ENCODE results near the gene MYLK4.

MYLK4 gene

DNA sequence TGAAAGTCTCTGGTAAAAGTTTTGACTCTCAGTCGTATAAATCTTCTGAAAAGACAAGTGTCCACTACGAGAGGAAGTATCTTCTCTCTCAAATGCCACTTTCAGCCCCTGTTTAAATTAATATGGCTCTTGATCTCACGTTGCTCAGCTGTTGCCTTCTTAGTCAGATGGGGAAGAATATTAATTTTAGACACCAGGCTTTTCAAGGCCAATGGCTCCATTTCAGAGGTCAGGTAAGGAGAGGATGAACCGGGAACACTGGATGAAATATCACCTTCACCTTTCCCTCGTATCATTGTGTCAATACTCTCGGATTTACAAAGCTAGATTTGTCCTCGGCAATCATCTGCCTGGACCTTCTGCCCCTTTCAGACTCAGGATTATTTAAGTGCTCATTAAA, at the start of gene MYLK4:
TSS of gene MYLK4 (minus strand) at position 91 of the 400 bp plus-strand sequence. CDS start 1,628 bp downstream, outside the sequence.
- DNase-seq: no peak

GRCh38 chr6:2799936-2800527, 49.3 kb upstream of the MYLK4 start:
- DNase-seq: peak; percentile 27

- DNase-seq: no peak
Observed at GRCh38 chr6:2798586-2799134, 47.9 kb upstream of the MYLK4 start.

DNA sequence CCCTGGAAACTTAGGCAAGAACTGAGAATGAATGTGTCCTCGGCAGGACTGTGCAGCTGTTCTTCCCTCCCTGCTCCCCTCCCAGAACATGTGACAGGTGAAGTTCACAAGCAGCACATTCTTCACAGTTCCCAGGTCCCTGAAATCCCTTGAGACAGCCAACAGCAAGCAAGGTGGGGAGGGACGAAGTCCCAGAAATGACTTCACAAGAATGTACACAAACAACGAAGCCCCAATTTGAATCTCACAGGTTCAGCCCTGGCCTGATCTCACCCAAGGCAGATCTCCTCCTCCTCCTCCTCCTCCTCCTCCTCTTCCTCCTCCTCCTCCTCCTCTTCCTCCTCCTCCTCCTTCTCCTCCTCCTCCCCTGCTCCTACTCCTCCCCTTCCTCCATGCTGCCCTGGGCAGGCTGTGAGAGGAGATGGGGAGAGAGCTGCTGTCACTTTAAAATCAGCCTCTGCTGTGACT, 46.9 kb upstream of the MYLK4 start:
- no peak for DNase-seq

DNA sequence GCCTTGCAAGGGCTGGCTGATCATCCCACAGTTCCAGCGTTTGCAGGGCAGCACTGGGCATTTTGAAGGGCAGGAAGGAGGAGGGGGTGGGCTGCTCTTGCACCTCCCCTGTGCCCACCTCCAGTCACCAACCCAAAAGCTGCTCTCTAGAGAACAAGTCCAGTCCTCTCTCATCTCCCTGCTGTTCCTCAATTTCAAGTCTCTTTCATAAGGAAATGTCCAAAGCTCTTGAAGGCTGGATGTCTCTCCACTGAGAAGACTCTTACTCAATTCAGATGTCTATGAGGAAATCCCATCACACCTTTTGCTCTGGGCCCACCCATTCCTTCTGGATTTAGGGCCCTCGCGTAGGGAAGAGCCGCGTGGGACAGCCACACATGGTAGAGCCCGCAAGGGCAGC, 46.1 kb upstream of the MYLK4 start:
- no peak for DNase-seq

DNA sequence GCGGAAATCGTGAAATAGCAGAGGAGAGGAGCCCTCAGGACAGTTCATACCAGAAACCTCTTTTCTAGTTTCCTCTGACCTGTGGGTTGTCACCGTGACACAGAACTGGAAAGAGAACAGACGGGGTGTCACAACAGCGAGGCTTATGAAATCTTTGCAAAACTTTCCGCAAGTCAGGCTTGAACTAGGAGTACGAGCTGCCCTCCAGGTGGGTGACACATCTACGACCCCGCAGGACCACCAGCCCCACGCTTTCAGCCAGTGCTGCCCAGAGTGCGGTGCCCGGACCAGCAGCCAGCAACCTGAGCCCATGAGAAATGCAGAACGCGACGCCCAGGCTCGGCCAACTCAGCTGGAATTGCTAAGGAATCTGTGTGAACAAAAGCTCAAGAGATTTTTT, 45.2 kb upstream of the MYLK4 start:
- DNase-seq: no peak

- DNase-seq: no peak
Observed at GRCh38 chr6:2795162-2795561, 44.4 kb upstream of the MYLK4 start.

- DNase-seq: no peak
Observed at GRCh38 chr6:2794171-2794730, 43.5 kb upstream of the MYLK4 start.

- peak; percentile 51 for DNase-seq
Observed at GRCh38 chr6:2793534-2794151, 42.9 kb upstream of the MYLK4 start.

GRCh38 chr6:2792330-2793110, 41.8 kb upstream of the MYLK4 start:
- no peak for DNase-seq

GRCh38 chr6:2791450-2791974, 40.8 kb upstream of the MYLK4 start:
- no peak for DNase-seq

DNA sequence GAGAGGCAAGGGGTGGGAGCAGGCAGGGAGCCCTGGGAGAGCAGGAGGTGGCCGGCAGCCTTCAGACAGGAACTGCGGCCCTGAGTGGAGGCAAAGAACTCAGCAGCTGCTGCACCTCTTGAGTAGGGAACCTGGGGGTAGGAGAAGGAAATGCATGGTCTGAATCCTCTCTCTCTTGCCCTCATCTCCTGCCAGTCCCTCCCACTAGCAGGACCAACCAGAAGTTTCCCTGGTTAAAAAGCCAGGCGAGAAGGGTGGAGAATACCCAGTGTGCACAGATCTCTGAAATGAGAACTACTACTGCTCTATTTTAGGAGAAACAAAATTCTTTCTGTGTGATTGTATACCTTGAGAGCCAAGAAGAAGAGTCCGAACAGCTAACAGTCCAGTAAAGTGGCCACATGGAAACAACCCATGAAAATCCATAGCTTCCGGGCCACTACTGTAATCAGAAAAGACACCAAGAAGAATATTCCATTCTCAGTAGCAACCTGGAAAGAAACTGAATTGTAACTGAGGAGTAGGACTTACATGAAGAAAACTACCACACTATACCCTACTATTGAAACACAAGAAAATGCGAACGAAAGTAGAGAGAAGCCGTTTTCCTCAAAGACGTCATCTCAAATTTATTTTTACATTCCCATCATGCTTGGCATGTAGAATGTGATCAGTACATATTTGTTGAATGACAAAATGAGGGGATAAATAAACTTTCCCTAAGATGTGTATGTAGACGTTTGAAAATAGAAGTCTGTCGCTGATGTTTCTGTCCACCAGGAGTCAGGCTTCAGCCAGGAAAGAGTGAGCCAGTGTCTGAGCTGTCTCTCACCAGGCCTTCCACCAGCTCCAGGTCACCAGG, 40.1 kb upstream of the MYLK4 start:
- DNase-seq: peak; percentile 47

DNA sequence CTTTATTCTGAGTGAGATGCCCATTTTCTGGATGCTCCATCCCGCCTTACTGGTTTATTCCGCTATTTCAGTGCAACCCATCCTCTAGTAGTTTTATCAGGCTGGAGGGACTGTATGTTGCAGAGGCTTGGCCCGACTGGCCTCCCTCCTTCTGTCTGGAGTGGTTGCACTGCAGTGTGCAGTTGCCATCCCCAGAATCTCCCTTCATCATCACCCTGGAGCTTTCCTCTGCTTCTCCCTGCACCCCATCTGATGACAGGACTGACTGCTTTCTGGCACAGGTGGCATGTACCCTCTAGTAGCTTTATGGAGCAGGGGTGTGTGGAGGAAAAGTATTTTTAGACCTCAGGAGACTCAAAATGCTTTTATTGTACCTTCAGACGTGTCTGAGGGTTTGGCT, 35.5 kb upstream of the MYLK4 start:
- DNase-seq: no peak

GRCh38 chr6:2784930-2785329, 34.2 kb upstream of the MYLK4 start:
- no peak for DNase-seq

DNA sequence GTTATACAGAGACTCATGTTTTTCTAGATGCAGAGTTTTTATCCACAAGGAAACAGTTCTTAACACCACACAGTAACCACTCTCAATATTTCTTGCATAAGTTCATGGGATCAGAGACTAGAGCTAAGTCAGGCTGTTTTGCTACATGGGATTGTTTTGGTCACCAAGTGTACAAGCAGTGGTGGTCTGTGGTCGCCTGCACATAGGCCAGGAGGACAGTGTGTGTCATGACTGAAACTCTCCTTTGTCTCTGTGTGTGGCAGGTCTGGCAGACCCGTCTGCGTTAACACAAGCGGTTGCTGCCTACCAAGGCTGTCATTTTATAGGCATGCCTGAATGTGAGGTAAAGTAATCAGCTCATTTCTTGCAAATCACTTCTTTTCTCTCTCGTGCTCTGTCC, 33.3 kb upstream of the MYLK4 start:
- DNase-seq: no peak

- DNase-seq: no peak
Observed at GRCh38 chr6:2783188-2783963, 32.7 kb upstream of the MYLK4 start.

DNA sequence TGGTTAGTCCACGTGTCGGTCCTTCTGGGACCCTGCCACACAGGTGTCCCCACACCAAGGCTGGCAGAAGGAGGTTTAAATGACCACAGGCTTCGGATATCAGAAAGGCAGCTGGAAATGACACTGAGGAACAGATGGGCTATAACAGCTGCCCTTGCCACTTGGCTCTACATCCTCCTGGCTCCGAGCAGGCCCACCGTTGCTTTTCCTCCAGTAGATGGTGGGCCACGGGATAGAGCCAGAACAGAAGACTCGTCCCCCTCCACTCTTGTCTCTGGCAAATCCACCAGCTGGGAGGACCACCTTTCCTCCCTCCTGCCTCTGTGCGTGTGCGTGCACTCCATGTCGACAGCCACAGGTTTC, 32.1 kb upstream of the MYLK4 start:
- DNase-seq: no peak

- no peak for DNase-seq
Observed at GRCh38 chr6:2782356-2782708, 31.6 kb upstream of the MYLK4 start.

DNA sequence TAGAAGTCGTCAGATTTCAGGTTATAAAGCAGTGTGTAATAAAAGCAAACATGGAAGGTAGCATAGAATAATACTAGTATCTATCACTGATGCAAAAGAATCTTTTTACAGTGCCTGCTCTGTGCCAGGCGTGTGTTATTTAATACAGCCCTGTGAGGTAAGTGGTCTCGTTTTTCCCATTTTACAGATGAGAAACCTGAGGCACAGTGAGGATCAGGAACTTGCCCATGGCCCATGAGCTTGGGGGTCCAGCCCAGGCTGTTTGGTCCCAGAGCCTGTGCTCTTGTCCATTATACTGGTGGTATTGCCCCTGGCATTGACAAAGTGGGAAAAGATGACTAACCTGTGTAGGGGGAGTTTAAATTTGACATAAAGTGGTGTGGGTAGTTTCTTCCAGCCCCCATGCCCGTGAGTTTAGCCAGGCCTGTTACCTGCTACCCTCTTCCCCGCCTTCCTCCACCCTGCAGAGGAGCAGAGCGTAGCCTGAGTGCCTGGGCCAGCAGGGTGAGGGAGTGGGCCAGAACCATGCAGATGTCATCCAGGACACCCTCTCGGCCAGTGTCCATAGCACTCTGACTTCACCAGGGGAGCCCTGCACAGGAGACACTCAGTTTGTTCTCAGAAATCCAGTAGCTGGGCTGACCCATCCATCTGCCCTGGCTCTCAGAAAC, 31.1 kb upstream of the MYLK4 start:
- DNase-seq: no peak

DNA sequence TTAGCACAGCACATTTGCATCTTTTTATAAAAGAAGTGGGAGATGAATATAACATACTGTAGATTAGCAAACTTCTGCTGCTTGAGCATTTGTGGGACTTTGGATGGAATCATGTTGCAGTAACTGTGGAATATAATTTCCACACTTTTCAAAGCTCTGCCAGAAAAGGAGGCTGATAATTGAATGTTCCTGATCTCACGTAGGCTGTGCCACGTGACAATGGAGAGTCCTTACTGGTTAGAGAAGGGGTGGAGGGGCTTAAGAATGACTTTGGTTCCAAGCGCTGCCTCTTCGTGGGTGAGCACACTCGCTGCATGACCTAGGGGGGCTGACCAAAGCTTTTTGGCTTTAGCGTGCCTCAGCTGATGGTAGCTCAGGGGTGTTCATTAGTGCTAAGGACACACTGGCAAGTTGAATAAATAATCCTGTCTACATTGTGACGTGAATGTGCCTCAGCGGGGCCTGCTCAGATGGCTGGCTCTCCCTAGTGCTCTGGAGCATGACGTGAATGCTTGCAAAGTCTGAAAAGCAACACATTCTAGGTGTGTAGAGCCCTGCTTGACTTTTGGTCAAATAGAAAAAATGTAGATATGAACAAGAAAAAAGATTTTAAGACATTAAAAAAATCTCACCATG, 29.5 kb upstream of the MYLK4 start:
- DNase-seq: no peak

DNA sequence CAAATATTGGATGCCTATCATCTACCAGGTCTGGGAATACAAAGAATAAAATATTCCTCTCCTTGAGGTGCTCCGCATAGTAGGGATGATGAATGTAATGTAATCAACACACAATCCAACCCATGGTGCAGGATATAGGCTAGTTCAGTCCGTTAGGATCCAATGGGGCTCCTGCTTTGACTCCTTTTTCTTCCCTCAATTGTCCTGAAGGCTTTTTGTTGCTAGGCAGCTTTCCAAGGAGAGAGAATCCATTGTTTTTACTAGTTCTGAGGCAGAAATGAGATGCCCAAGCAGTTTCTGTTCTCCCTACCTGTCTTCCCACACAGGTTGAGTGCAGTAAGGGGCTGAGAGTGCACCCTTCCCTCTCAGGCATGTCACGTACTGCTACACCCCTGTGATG, 26.5 kb upstream of the MYLK4 start:
- no peak for DNase-seq
